Measurements from ENCODE around the gene ZNRF2.

ZNRF2 gene

GRCh38 chr7:30323006-30323355, 38.6 kb downstream of the ZNRF2 start:
- DNase-seq, result no peak

- peak; percentile 52 for DNase-seq
Measured at GRCh38 chr7:30327813-30328212, 43.4 kb downstream of the ZNRF2 start.

GRCh38 chr7:30328381-30328780, 44.0 kb downstream of the ZNRF2 start:
- DNase-seq, result peak; percentile 59

- no peak for DNase-seq
Measured at GRCh38 chr7:30329716-30330115, 45.3 kb downstream of the ZNRF2 start.

- peak; percentile 88 for DNase-seq
Measured at GRCh38 chr7:30330134-30331111, 46.0 kb downstream of the ZNRF2 start.

GRCh38 chr7:30331338-30331737, 46.9 kb downstream of the ZNRF2 start:
- DNase-seq, result peak; percentile 47

- DNase-seq, result no peak
Measured at GRCh38 chr7:30332549-30332948, 48.2 kb downstream of the ZNRF2 start.

GRCh38 chr7:30335763-30336487, 51.5 kb downstream of the ZNRF2 start:
- DNase-seq, result no peak

GRCh38 chr7:30344513-30344912, 60.1 kb downstream of the ZNRF2 start:
- peak; percentile 10 for DNase-seq

- DNase-seq, result no peak
Measured at GRCh38 chr7:30347226-30348082, 63.1 kb downstream of the ZNRF2 start.

GRCh38 chr7:30348083-30348560, 63.7 kb downstream of the ZNRF2 start:
- peak; percentile 92 for DNase-seq

GRCh38 chr7:30349170-30349569, 64.8 kb downstream of the ZNRF2 start:
- DNase-seq, result peak; percentile 13

- no peak for DNase-seq
Measured at GRCh38 chr7:30349816-30350215, 65.4 kb downstream of the ZNRF2 start.

- peak; percentile 88 for DNase-seq
Measured at GRCh38 chr7:30351286-30351685, 66.9 kb downstream of the ZNRF2 start.

- peak; percentile 24 for DNase-seq
Measured at GRCh38 chr7:30351724-30352123, 67.3 kb downstream of the ZNRF2 start.

- peak; percentile 70 for DNase-seq
Measured at GRCh38 chr7:30352169-30352568, 67.8 kb downstream of the ZNRF2 start.

GRCh38 chr7:30353532-30353931, 69.1 kb downstream of the ZNRF2 start:
- DNase-seq, result peak; percentile 26

- DNase-seq, result no peak
Measured at GRCh38 chr7:30353932-30354607, 69.7 kb downstream of the ZNRF2 start.

- DNase-seq, result no peak
Measured at GRCh38 chr7:30354791-30355190, 70.4 kb downstream of the ZNRF2 start.

GRCh38 chr7:30359957-30360356, 75.6 kb downstream of the ZNRF2 start:
- DNase-seq, result no peak

- peak; percentile 82 for DNase-seq
Measured at GRCh38 chr7:30363778-30364563, 79.6 kb downstream of the ZNRF2 start.
